Measurements from ENCODE around the gene ELAC1.

DNA sequence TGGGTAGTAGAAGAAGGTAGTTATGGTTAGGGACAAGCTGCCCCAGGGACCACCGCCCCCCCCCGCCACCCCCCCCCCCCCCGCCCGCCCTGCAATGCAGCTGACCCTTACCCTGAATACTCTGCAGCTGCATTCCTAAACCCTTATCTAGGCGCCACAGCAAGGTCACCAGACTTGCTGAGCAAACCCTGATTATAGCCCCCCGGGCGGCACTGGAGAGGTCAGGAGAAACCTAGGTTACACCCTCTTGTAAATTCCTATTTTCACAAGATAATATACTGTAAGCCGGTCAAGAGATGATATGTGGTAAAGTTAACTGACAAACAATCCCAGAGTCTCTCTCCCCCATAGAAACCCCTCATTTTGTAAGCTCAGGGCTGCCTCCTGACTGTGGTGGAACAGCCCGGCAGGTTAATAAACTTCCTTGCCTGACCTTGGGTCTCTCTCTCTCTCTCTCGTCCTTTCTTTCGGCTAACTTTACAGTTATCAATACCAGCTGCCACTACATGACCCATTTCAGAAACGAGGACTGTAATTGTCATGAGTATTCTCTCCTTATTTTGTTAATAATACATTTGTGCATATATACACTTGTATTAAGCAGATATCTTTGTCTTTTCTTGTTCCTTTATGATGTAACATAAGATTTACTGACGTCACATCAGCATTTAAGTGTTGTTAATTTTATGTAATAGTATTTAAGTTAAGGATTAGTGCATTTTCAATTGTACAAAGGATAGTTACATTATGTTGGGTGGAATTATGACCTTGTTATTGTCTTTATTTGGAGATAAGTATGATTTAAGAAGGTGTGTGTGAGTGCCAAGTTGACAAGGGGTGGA is 39.3 kb downstream of the ELAC1 start:
- TF ChIP-seq, protein P1, sequence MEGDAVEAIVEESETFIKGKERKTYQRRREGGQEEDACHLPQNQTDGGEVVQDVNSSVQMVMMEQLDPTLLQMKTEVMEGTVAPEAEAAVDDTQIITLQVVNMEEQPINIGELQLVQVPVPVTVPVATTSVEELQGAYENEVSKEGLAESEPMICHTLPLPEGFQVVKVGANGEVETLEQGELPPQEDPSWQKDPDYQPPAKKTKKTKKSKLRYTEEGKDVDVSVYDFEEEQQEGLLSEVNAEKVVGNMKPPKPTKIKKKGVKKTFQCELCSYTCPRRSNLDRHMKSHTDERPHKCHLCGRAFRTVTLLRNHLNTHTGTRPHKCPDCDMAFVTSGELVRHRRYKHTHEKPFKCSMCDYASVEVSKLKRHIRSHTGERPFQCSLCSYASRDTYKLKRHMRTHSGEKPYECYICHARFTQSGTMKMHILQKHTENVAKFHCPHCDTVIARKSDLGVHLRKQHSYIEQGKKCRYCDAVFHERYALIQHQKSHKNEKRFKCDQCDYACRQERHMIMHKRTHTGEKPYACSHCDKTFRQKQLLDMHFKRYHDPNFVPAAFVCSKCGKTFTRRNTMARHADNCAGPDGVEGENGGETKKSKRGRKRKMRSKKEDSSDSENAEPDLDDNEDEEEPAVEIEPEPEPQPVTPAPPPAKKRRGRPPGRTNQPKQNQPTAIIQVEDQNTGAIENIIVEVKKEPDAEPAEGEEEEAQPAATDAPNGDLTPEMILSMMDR (IDR thresholded peaks at IDR 0.05; ENCODE audit: insufficient read depth, low read length, poor library complexity, severe bottlenecking) = no peak
- no peak for TF ChIP-seq EZH2phosphoT487 (conservative IDR thresholded peaks at IDR 0.05; ENCODE audit: low read length)

All from SU-DHL-6 (cell line).